22Rv1 (cell line): ENCODE results near the gene AGPAT4.

Experiments
- CTCF ChIP-seq: fragments of 450-650 bp; IDR thresholded peaks from 2 replicates; pipeline ENCODE4 v1.5.1; 2017; ENCODE audit warnings: mild to moderate bottlenecking
- ZFX ChIP-seq: fragments of 450-650 bp; IDR thresholded peaks from 2 replicates; pipeline ENCODE4 v1.6.1; 2017; ENCODE audit warnings: antibody characterized with exemption, borderline replicate concordance

- TF ChIP-seq CTCF = no peak
- TF ChIP-seq ZFX = no peak
Measured at GRCh38 chr6:161109366-161109765, 164.5 kb downstream of the AGPAT4 start.
